Adrenal gland (tissue), 12 donors: ENCODE measurements around the gene CAPN7. TPM values are rescaled to one million over a fixed set of nuclear protein-coding genes. Genes with fewer than 3 reads are reported as not detected.
"Not testable (repeated sequence)": the region's sequence is repeated elsewhere in the genome, so short reads cannot be mapped to it uniquely, and the experiment has no call there.

ENCODE experiments used
- DNase-seq, 7 donors: peaks; one replicate each; pipeline ENCODE4 v3.0.0-alpha.2; 2019 to 2020
- H3K27ac ChIP-seq, 5 donors: fragments of 200-600 bp; sonication (generic) in 4 of 5; 1 replicate in 3 of 5; 2 replicates in 2 of 5; pipeline versions ENCODE4 v1.5.1 to v1.8.0; 2016 to 2020; ENCODE audit warnings: mild to moderate bottlenecking in 1 of 5
- H3K27me3 ChIP-seq: fragments of 200-600 bp; 2 replicates; pipeline ENCODE4 v1.8.0; 2021
- H3K36me3 ChIP-seq, 2 donors: fragments of 200-600 bp; replicated peaks in 1 of 2; 1 replicate in 1 of 2; 2 replicates in 1 of 2; pipeline versions ENCODE4 v1.5.1 to v1.8.0; 2018 to 2022
- H3K4me1 ChIP-seq, 2 donors: fragments of 200-600 bp; replicated peaks in 1 of 2; 1 replicate in 1 of 2; 2 replicates in 1 of 2; pipeline versions ENCODE4 v1.5.1 to v1.8.0; 2018 to 2021
- H3K4me3 ChIP-seq, 4 donors: fragments of 200-600 bp; sonication (generic) in 3 of 4; one replicate each; pipeline ENCODE4 v1.5.1; 2016 to 2018
- H3K9me3 ChIP-seq, 3 donors: fragments of 200-600 bp; sonication (generic) in 1 of 3; replicated peaks in 1 of 3; 1 replicate in 2 of 3; 2 replicates in 1 of 3; pipeline versions ENCODE4 v1.5.1 to v1.8.0; 2016 to 2021
- POLR2A ChIP-seq, 2 donors: fragments of 450-650 bp; IDR thresholded peaks; one replicate each; pipeline ENCODE4 v1.6.1; 2017; ENCODE audit warnings: antibody characterized with exemption in 2 of 2, mild to moderate bottlenecking in 2 of 2, moderate library complexity in 1 of 2
- WGBS, 4 donors: extraction: QIAGEN DNeasy Blood & Tissue Kit in 2 of 4; methylation state at CpG; one replicate each; pipeline versions ENCODE4 v1.1.5 to v1.1.7; 2013 to 2017; 5-methylcytosine and 5-hydroxymethylcytosine counted together
- intact Hi-C, 2 donors: fragments of 100-400 bp; cut with DNase I; formaldehyde crosslinking; loops; one replicate each; pipeline versions ENCODE4 v1.14.1 to v1.15.0; 2022 to 2023
- polyA plus RNA-seq, 3 donors: library from polyadenylated mRNA; stranded (reverse); fragments of 200-250 nt in 2 of 3; fragments of 350-450 nt in 1 of 3; fragmentation: Illumina TruSeq in 1 of 3; extraction: RNeasy Lipid Tissue Mini Kit (QIAGEN cat#74804) in 1 of 3; gene quantifications; one replicate each; pipeline ENCODE4 v1.2.3, GENCODE V29; 2013 to 2014
- total RNA-seq, 9 donors: library from RNA; depleted of rRNA in 4 of 9; stranded (reverse); fragments of >200 nt in 4 of 9; fragments of 120-200 nt in 1 of 9; fragmentation: NEBNext Ultra II Directional in 1 of 9; extraction: Animal tissue kit (Norgen Biotek cat#: 25700) in 1 of 9; gene quantifications; one replicate each; pipeline versions ENCODE4 v1.1.0 to v1.2.4, GENCODE V29; 2013 to 2023
- TF ChIP-seq, protein P1 (sequence below), 6 experiments: fragments of 450-650 bp in 4 of 6; fragments of 200-600 bp in 2 of 6; sonication (generic) in 1 of 6; IDR thresholded peaks; 1 replicate in 5 of 6; 2 replicates in 1 of 6; pipeline versions ENCODE4 v1.5.1 to v1.8.0; 2016 to 2021; ENCODE audit warnings: antibody characterized with exemption in 6 of 6, mild to moderate bottlenecking in 2 of 6, moderate library complexity in 1 of 6
- donor health status: healthy with polysubstance abuse.
- donor health status: Bipolar disorder and iron deficiency.
- donor health status: DM: yes; HTN: yes; CAD: no.
- donor health status: DM: no; HTN: no; CAD: no.
- donor health status: DM: no; HTN: no; CAD: no.
- donor health status: DM: yes; HTN: yes; CAD: no.

Gene CAPN7
- total and polyA plus RNA-seq, 12 donors = 14.4 to 54.9 (median 36.5) TPM

DNA sequence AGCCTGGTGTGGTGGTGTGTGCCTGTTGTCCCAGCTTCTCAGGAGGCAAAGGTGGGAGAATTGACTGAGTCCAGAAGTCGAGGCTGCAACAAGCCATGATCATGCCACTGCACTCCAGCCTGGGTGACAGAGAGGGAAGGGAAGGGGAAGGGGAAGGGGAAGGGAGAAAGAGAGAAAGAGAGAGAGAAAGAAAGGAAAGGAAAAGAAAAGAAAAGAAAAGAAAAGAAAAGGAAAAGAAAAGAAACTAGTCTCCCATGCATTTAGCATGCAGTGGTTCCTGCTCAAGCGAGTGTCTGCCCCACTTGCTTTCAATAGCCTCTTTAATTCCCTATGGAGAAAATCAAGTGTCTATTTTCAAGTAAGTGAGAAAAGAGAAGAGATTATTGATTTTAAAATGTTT, 20.6 kb upstream of the CAPN7 start:
- Histone ChIP-seq H3K36me3 (no peaks in the 10 kb centered on the region), H3K27me3 (no peaks in the 10 kb centered on the region), H3K9me3 (no peaks in the 10 kb centered on the region), H3K27ac (no peak overlapping the region), H3K4me3 (no peak overlapping the region), H3K4me1 (no peaks in the 10 kb centered on the region)
- TF ChIP-seq, protein P1, sequence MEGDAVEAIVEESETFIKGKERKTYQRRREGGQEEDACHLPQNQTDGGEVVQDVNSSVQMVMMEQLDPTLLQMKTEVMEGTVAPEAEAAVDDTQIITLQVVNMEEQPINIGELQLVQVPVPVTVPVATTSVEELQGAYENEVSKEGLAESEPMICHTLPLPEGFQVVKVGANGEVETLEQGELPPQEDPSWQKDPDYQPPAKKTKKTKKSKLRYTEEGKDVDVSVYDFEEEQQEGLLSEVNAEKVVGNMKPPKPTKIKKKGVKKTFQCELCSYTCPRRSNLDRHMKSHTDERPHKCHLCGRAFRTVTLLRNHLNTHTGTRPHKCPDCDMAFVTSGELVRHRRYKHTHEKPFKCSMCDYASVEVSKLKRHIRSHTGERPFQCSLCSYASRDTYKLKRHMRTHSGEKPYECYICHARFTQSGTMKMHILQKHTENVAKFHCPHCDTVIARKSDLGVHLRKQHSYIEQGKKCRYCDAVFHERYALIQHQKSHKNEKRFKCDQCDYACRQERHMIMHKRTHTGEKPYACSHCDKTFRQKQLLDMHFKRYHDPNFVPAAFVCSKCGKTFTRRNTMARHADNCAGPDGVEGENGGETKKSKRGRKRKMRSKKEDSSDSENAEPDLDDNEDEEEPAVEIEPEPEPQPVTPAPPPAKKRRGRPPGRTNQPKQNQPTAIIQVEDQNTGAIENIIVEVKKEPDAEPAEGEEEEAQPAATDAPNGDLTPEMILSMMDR (IDR thresholded peaks at IDR 0.05) = no peak
- TF ChIP-seq POLR2A (IDR thresholded peaks at IDR 0.05) = no peak
- WGBS, 4 donors = 87 to 97% (median 91%) methylated on average over 2 of the region's 2 CpGs
- intact Hi-C loops = no loop called here
- no peak for DNase-seq

DNA sequence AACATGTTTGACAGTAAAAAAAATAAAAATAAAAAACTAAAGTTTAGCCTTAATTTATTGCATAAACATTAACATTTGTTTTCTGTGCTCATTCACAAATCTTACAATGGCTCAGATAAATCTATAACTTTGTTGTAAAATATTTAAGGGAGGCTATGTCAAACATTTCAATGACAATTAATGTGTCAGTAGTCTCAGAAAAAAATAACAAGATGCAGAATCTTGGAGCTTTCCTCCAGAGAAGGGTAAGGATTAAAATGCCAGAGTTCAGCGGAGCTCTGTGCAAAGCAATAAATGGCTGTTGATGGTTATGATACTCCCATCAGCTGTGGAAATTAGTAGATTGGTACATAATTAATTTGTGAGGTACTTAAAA, 20.0 kb upstream of the CAPN7 start:
- H3K4me1 ChIP-seq = no peaks in the 10 kb centered on the region
- H3K9me3 ChIP-seq = no peaks in the 10 kb centered on the region
- intact Hi-C loops = no loop called here
- TF ChIP-seq, protein P1 (IDR thresholded peaks at IDR 0.05) = no peak
- TF ChIP-seq POLR2A (IDR thresholded peaks at IDR 0.05) = no peak
- no peaks in the 10 kb centered on the region for H3K27me3 ChIP-seq
- no peak overlapping the region for H3K27ac ChIP-seq
- no peaks in the 10 kb centered on the region for H3K36me3 ChIP-seq
- no peak overlapping the region for H3K4me3 ChIP-seq
- WGBS, 4 donors = 85 to 94% (median 90%) methylated on average over 1 of the region's 1 CpG
- DNase-seq = no peak

DNA sequence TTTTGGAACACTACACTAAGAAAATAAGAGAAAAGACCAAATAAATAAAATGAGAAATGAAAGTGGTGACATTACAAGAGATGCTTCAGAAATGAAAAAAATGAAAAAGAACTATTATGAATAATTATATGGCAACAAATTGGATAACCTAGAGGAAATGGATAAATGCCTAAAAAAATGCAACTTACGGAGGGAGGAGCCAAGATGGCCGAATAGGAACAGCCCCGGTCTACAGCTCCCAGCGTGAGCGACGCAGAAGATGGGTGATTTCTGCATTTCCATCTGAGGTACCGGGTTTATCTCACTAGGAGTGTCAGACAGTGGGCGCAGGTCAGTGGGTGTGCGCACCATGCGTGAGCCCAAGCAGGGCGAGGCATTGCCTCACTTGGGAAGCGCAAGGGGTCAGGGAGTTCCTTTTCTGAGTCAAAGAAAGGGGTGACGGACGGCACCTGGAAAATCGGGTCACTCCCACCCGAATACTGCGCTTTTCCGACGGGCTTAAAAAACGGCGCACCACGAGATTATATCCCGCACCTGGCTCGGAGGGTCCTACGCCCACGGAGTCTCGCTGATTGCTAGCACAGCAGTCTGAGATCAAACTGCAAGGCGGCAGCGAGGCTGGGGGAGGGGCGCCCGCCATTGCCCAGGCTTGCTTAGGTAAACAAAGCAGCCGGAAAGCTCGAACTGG, 19.4 kb upstream of the CAPN7 start:
- H3K27me3 ChIP-seq, DNase-seq, H3K36me3 ChIP-seq, H3K4me1 ChIP-seq, intact Hi-C loops, H3K9me3 ChIP-seq, H3K4me3 ChIP-seq, H3K27ac ChIP-seq: not testable (repeated sequence)
- WGBS, 4 donors = 89 to 93% (median 91%) methylated on average over 10 to 16 of the region's 33 CpGs

DNA sequence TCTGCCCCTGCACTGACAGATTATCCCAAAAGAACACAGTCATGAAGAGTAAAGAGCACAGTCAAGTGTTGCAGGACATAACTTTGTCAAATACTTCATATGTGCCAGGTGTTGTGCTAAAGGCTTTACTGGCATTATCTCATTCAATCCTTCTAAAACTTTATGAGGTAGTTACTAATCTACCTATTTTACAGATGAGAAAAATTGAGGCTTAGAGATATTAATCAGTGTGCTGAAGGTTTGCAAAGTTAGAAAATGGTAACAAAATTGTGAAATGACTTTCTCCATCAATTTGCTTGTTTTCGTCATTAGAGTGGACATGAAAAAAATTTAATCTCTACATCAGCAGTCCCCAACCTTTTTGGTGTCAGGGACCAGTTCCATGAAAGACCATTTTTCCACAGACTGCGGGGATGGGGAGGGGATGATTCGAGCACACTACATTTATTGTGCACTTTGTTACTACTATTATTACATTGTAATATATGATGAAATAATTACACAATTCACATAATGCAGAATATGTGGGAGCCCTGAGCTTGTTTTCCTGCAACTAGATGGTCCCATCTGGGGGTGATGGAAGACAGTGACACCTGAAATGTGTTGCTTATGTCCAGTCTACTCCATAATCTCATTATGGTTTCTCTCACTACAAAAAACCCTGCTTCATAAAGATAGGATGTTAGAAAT, 8.6 kb upstream of the CAPN7 start:
- DNase-seq = no peak
- Histone ChIP-seq H3K9me3 (no peaks in the 10 kb centered on the region), H3K4me3 (no peak overlapping the region), H3K4me1 (no peaks in the 10 kb centered on the region), H3K27ac (no peak overlapping the region), H3K27me3 (no peaks in the 10 kb centered on the region), H3K36me3 (no peaks in the 10 kb centered on the region)
- WGBS, 4 donors = 80 to 92% (median 88%) methylated on average over 3 of the region's 3 CpGs
- TF ChIP-seq, protein P1 (IDR thresholded peaks at IDR 0.05) = no peak
- TF ChIP-seq POLR2A (IDR thresholded peaks at IDR 0.05) = no peak
- intact Hi-C loops = no loop called here

DNA sequence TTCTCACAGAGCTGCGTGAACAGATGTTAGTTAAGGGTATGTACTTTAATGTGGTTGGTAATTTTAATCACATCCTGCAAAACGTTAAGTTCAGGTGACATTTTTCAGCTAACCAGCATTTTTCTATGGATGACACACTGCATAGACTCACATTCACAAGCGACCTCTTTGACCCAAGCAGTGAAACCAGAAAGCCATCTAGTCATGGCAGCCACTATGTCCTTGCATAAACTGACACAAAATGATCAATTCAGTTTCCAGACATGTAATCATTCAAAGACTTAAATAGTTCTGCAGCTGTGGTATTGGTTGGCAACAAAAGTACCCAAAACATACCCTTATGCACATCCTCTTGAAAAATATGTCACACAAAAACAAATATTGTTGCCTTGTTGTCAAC, 7.4 kb upstream of the CAPN7 start:
- intact Hi-C loops = no loop called here
- Histone ChIP-seq H3K36me3 (no peaks in the 10 kb centered on the region), H3K9me3 (no peaks in the 10 kb centered on the region), H3K27ac (no peak overlapping the region), H3K27me3 (no peaks in the 10 kb centered on the region), H3K4me1 (no peaks in the 10 kb centered on the region), H3K4me3 (no peak overlapping the region)
- WGBS, 4 donors = 64 to 82% (median 69%) methylated on average over 3 of the region's 3 CpGs
- TF ChIP-seq, protein P1 (IDR thresholded peaks at IDR 0.05) = no peak
- no peak for TF ChIP-seq POLR2A (IDR thresholded peaks at IDR 0.05)
- no peak for DNase-seq
